GM18909 (cell line): ENCODE results near the gene SKAP1.
"Not testable (repeated sequence)": the region's sequence is repeated elsewhere in the genome, so short reads cannot be mapped to it uniquely, and the experiment has no call there.

Experiments used
- ATAC-seq: cut with Tn5 transposase; IDR thresholded peaks from one replicate; pipeline ENCODE4 v1.9.1; 2021; ENCODE audit warnings: mild to moderate bottlenecking; ENCODE audit not compliant: unreplicated experiment, poor library complexity

Gene SKAP1

GRCh38 chr17:48451489-48451888 lies 21.5 kb upstream of the SKAP1 start:
- ATAC-seq: no peak

- ATAC-seq: not testable (repeated sequence)
These were observed 19.3 kb upstream of the SKAP1 start for GRCh38 chr17:48449335-48449734.

GRCh38 chr17:48445248-48445620 lies 15.2 kb upstream of the SKAP1 start:
- ATAC-seq: no peak

GRCh38 chr17:48444516-48445247 lies 14.7 kb upstream of the SKAP1 start:
- ATAC-seq: no peak

- no peak for ATAC-seq
These were observed 13.7 kb upstream of the SKAP1 start for GRCh38 chr17:48443712-48444111.

- no peak for ATAC-seq
These were observed 12.8 kb upstream of the SKAP1 start for GRCh38 chr17:48442819-48443218.

- no peak for ATAC-seq
These were observed 11.8 kb upstream of the SKAP1 start for GRCh38 chr17:48441862-48442261.

GRCh38 chr17:48441231-48441711 lies 11.3 kb upstream of the SKAP1 start:
- peak; percentile 72 for ATAC-seq

GRCh38 chr17:48440669-48441068 lies 10.7 kb upstream of the SKAP1 start:
- no peak for ATAC-seq

- no peak for ATAC-seq
These were observed 10.0 kb upstream of the SKAP1 start for GRCh38 chr17:48439875-48440505.

GRCh38 chr17:48439110-48439850 lies 9.3 kb upstream of the SKAP1 start:
- ATAC-seq: no peak

GRCh38 chr17:48438516-48439061 lies 8.6 kb upstream of the SKAP1 start:
- ATAC-seq: no peak

- ATAC-seq: no peak
These were observed 3.9 kb upstream of the SKAP1 start for GRCh38 chr17:48433896-48434295.

GRCh38 chr17:48432820-48433775 lies 3.1 kb upstream of the SKAP1 start:
- no peak for ATAC-seq

GRCh38 chr17:48429156-48429555 lies 858 bp downstream of the SKAP1 start:
- no peak for ATAC-seq

GRCh38 chr17:48427598-48427997 lies 2.4 kb downstream of the SKAP1 start:
- no peak for ATAC-seq

- no peak for ATAC-seq
These were observed 3.1 kb downstream of the SKAP1 start for GRCh38 chr17:48426761-48427500.

GRCh38 chr17:48426019-48426665 lies 3.9 kb downstream of the SKAP1 start:
- ATAC-seq: no peak

GRCh38 chr17:48422060-48422459 lies 8.0 kb downstream of the SKAP1 start:
- ATAC-seq: not testable (repeated sequence)
